Type B pancreatic cell (in vitro differentiated cells): ENCODE measurements around the gene DDX24. TPM values are rescaled to one million over a fixed set of nuclear protein-coding genes. Genes with fewer than 3 reads are reported as not detected.
A peak's percentile ranks its signal among the peaks of the same experiment; 100 is the strongest.

Experiments used
- DNase-seq: peaks from one replicate; pipeline ENCODE4 v3.0.0; 2021; ENCODE audit warnings: mixed read lengths; ENCODE audit not compliant: unreplicated experiment; ENCODE audit errors: extremely low spot score
- H3K27ac Mint-ChIP-seq: 2 replicates; pipeline ENCODE4 v1.8.0; 2021; ENCODE audit warnings: mild to moderate bottlenecking, mixed read lengths
- H3K27me3 Mint-ChIP-seq: 2 replicates; pipeline ENCODE4 v1.8.0; 2021; ENCODE audit warnings: mixed read lengths
- H3K36me3 Mint-ChIP-seq: 2 replicates; pipeline ENCODE4 v1.8.0; 2021; ENCODE audit warnings: mixed read lengths
- H3K4me1 Mint-ChIP-seq: one replicate; pipeline ENCODE4 v1.8.0; 2021; ENCODE audit warnings: mixed read lengths; ENCODE audit not compliant: unreplicated experiment
- H3K4me3 Mint-ChIP-seq: 2 replicates; pipeline ENCODE4 v1.8.0; 2021; ENCODE audit warnings: mild to moderate bottlenecking, mixed read lengths
- H3K9me3 Mint-ChIP-seq: 2 replicates; pipeline ENCODE4 v1.8.0; 2021; ENCODE audit warnings: mixed read lengths
- total RNA-seq: library from RNA; stranded (reverse); gene quantifications from 2 replicates; pipeline ENCODE4 v1.2.1, GENCODE V29; 2021; ENCODE audit warnings: low replicate concordance
- TF ChIP-seq, protein P1 (sequence below): fragments of 200-600 bp; sonication (generic); conservative IDR thresholded peaks from 2 replicates; pipeline ENCODE4 v1.5.0; 2021; ENCODE audit warnings: antibody characterized with exemption, mild to moderate bottlenecking

DDX24 gene
- total RNA-seq, 1 donor from 2014 or later: 156 TPM

DNA sequence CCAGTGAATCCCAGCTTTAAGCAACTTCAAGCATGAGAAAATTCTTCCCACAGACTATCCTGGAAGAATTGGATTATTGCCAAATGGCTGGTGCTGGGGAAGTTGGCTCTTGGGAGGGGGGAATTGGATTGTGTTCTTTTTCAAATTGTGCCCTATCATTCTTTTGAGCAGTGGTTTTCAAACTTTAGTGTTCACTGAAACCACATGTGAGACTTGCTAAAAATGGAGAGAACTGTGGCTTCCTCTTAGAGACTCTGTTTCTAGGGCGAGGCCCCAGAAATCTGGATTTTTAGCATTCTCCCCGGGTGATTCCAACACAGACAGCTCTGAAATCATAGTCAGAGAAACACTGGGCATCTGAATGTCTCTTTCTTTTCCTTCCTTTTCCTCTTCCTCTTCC, 69.2 kb downstream of the DDX24 start:
- Mint-ChIP-seq H3K27me3 (peaks cover 6% of the 10 kb centered on the region), H3K36me3 (no peaks in the 10 kb centered on the region), H3K4me3 (no peak overlapping the region), H3K9me3 (no peaks in the 10 kb centered on the region), H3K4me1 (peaks cover 16% of the 10 kb centered on the region), H3K27ac (peak overlapping the region; percentile 75)
- TF ChIP-seq, protein P1, sequence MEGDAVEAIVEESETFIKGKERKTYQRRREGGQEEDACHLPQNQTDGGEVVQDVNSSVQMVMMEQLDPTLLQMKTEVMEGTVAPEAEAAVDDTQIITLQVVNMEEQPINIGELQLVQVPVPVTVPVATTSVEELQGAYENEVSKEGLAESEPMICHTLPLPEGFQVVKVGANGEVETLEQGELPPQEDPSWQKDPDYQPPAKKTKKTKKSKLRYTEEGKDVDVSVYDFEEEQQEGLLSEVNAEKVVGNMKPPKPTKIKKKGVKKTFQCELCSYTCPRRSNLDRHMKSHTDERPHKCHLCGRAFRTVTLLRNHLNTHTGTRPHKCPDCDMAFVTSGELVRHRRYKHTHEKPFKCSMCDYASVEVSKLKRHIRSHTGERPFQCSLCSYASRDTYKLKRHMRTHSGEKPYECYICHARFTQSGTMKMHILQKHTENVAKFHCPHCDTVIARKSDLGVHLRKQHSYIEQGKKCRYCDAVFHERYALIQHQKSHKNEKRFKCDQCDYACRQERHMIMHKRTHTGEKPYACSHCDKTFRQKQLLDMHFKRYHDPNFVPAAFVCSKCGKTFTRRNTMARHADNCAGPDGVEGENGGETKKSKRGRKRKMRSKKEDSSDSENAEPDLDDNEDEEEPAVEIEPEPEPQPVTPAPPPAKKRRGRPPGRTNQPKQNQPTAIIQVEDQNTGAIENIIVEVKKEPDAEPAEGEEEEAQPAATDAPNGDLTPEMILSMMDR: no peak
- no peak for DNase-seq

DNA sequence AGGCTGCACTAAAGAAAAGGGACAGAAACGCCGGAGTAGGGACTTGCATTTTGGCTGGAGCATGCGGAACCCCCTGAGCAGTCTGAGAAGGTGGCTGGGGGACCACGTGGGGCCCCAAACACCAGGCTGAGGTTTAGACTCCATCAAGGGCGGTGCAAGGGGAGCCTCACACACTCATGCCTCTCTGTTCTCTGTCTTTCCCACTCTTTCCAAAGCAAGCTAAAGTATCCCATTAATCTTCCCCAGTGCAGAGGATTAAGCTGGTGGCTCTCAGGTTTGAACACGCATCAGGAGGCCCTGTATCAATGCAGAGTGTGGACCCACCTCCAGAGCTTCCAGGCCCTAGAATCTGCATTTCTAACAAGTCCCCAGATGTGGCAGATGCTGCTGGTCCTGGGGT, 70.4 kb downstream of the DDX24 start:
- Mint-ChIP-seq H3K27ac (no peak overlapping the region), H3K27me3 (peaks cover 6% of the 10 kb centered on the region), H3K9me3 (no peaks in the 10 kb centered on the region)

DNA sequence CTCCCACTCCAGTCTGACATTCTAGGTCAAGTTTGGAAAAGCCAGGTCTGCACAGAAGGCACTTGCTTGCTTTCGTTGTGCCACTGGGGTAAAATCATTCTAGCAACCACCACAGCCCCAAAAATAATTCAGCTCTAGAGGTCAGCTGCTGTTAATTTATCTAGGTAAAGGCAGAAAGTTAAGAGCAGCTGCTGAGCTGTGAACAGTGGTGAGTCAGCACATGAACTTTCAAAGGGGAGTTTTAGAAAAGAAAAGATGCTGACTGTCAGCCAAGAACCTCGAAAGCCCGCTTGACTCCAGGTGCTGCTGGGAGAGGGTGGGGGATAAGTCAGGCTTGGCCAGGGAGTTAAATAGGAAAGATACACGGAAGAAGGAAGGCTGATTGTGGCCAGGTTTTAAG, 71.2 kb downstream of the DDX24 start:
- TF ChIP-seq, protein P1: no peak
- Mint-ChIP-seq H3K36me3 (no peaks in the 10 kb centered on the region), H3K27ac (peak overlapping the region; percentile 41), H3K27me3 (peaks cover 12% of the 10 kb centered on the region), H3K9me3 (no peaks in the 10 kb centered on the region), H3K4me3 (peak overlapping the region; percentile 64), H3K4me1 (peaks cover 16% of the 10 kb centered on the region)
- no peak for DNase-seq

More for the DNA sequence above, 70.4 kb downstream of the DDX24 start:
- peaks cover 16% of the 10 kb centered on the region for H3K4me1 Mint-ChIP-seq
- no peak for DNase-seq
- H3K4me3 Mint-ChIP-seq: no peak overlapping the region
- no peaks in the 10 kb centered on the region for H3K36me3 Mint-ChIP-seq
- TF ChIP-seq, protein P1: no peak

DNA sequence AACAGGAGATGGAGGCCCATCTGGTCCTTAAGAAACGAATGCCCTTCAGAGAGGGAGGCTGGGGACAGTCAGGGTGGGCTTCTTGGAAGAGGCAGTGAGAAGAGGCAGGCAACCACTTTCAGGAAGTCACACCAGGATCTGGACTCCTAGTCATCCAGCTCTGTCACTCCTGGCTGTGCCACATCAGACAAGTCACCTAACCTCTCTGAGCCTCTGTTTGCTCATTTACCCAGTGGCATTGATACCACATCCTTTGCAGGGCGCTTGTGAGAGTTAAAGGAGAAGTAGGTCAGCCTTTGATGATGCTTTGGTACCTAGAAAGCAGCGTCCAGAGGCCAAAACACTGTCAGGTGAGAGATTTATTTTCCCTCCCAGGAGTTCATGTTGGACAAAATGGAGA, 72.8 kb downstream of the DDX24 start:
- H3K9me3 Mint-ChIP-seq: no peaks in the 10 kb centered on the region
- H3K36me3 Mint-ChIP-seq: no peaks in the 10 kb centered on the region
- H3K4me1 Mint-ChIP-seq: peaks cover 13% of the 10 kb centered on the region
- TF ChIP-seq, protein P1: no peak
- no peak overlapping the region for H3K4me3 Mint-ChIP-seq
- DNase-seq: no peak
- peaks cover 13% of the 10 kb centered on the region for H3K27me3 Mint-ChIP-seq
- no peak overlapping the region for H3K27ac Mint-ChIP-seq

DNA sequence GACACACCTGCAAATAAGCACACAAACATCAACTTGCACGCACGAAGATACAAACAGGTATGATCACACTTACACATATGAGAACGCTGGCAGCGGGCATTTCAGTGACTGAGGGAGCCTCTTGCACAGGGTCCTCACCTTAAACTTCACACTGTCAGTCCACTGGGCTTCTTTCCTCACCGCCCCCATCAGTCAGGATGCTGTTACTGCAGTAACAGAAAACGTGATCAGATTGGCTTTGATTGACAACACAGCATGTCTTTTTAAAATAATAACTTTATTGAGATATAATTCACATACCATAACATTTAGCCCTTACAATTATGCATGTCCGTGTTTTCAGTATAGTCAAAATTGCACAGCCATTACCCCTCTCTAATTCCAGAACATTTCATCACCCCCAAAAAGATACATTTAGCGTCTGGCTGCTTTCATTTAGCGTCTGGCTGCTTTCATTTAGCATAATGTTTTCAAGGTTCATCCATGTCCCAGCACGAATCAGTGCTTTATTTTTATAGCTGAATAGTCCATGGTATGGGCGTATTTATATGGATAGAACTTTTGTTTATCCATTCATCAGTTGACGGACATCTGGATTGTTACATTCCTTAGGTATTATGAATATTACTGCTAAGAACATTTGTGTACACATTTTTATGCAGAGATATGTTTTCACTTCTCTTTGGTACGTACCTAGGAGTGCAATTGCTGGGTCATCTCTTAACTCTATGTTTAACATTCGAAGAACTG, 75.5 kb downstream of the DDX24 start:
- H3K4me3 Mint-ChIP-seq: no peak overlapping the region
- peaks cover 20% of the 10 kb centered on the region for H3K27me3 Mint-ChIP-seq
- no peak for DNase-seq
- H3K9me3 Mint-ChIP-seq: no peaks in the 10 kb centered on the region
- TF ChIP-seq, protein P1: peak; percentile 66
- H3K4me1 Mint-ChIP-seq: peaks cover 6% of the 10 kb centered on the region
- H3K27ac Mint-ChIP-seq: no peak overlapping the region
- H3K36me3 Mint-ChIP-seq: no peaks in the 10 kb centered on the region
